Activated gamma-delta T cell treated with Interleukin-2 at 50 U/mL for 16 hours (primary cell): Measurements from ENCODE around the gene POLR1D.
A peak's percentile ranks its signal among the peaks of the same experiment; 100 is the strongest.
"Not testable (repeated sequence)": the region's sequence is repeated elsewhere in the genome, so short reads cannot be mapped to it uniquely, and the experiment has no call there.

Experiments
- DNase-seq: peaks from one replicate; pipeline ENCODE4 v3.0.0-alpha.2; 2020

POLR1D gene

GRCh38 chr13:27619093-27619727, 2.5 kb upstream of the POLR1D start:
- no peak for DNase-seq

- DNase-seq, result peak; percentile 42
Measured at GRCh38 chr13:27619728-27620376, 1.8 kb upstream of the POLR1D start.

- peak; percentile 97 for DNase-seq
Measured at GRCh38 chr13:27620377-27621115, 1.1 kb upstream of the POLR1D start, which contains the start of gene LNX2. Gene LNX2, minus strand, starts transcription at chr13:27620529. Its CDS starts 38,826 bp downstream, at chr13:27581703.

GRCh38 chr13:27621116-27621365, 651 bp upstream of the POLR1D start:
- no peak for DNase-seq

GRCh38 chr13:27622102-27622820, 569 bp downstream of the POLR1D start:
- no peak for DNase-seq

GRCh38 chr13:27622881-27623280, 1.2 kb downstream of the POLR1D start:
- DNase-seq, result no peak

GRCh38 chr13:27624071-27624470, 2.4 kb downstream of the POLR1D start:
- no peak for DNase-seq

- no peak for DNase-seq
Measured at GRCh38 chr13:27625839-27626238, 4.1 kb downstream of the POLR1D start.

- DNase-seq, result no peak
Measured at GRCh38 chr13:27627380-27627779, 5.7 kb downstream of the POLR1D start.

GRCh38 chr13:27628081-27628480, 6.4 kb downstream of the POLR1D start:
- DNase-seq, result no peak

GRCh38 chr13:27628766-27629165, 7.1 kb downstream of the POLR1D start:
- DNase-seq, result not testable (repeated sequence)

GRCh38 chr13:27631156-27631555, 9.5 kb downstream of the POLR1D start:
- DNase-seq, result no peak

GRCh38 chr13:27631665-27632064, 10.0 kb downstream of the POLR1D start:
- DNase-seq, result no peak

GRCh38 chr13:27632214-27632613, 10.5 kb downstream of the POLR1D start:
- DNase-seq, result no peak

GRCh38 chr13:27632648-27633047, 11.0 kb downstream of the POLR1D start:
- no peak for DNase-seq

- no peak for DNase-seq
Measured at GRCh38 chr13:27634231-27634630, 12.5 kb downstream of the POLR1D start.

- no peak for DNase-seq
Measured at GRCh38 chr13:27634791-27635190, 13.1 kb downstream of the POLR1D start.

- DNase-seq, result no peak
Measured at GRCh38 chr13:27635266-27635665, 13.6 kb downstream of the POLR1D start.

GRCh38 chr13:27636589-27637288, 15.0 kb downstream of the POLR1D start:
- DNase-seq, result no peak

GRCh38 chr13:27637289-27637626, 15.6 kb downstream of the POLR1D start:
- no peak for DNase-seq

GRCh38 chr13:27638001-27638400, 16.3 kb downstream of the POLR1D start:
- DNase-seq, result no peak

- DNase-seq, result no peak
Measured at GRCh38 chr13:27638521-27638920, 16.8 kb downstream of the POLR1D start.

GRCh38 chr13:27639186-27639585, 17.5 kb downstream of the POLR1D start:
- no peak for DNase-seq
